ENCODE results near the gene XYLT1. TPM values are rescaled to one million over a fixed set of nuclear protein-coding genes. Genes with fewer than 3 reads are reported as not detected.

Gene XYLT1
- total and polyA plus RNA-seq, 9 of the 15 experiments (the other 6 are each of a cell fraction or from before 2014, with no cell fraction given) = 0.03 to 0.09 (median 0.08) TPM; not detected in 6

DNA sequence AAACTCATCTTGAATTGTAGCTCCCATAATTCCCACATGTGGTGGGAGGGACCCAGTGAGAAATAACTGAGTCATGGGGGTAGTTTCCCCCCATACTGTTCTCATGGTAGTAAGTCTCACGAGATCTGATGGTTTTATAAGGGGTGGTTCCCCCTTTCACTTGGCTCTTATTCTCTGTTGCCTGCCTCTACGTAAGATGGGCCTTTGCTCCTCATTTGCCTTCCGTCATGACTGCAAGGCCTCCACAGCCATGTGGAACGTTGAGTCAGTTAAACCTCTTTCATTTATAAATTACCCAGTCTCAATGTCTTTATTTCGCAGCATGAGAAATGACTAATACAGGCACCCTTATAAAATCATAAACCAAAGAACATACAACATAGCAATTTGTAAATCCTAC is 79.0 kb downstream of the XYLT1 start (continued):
- TF ChIP-seq, protein P1, sequence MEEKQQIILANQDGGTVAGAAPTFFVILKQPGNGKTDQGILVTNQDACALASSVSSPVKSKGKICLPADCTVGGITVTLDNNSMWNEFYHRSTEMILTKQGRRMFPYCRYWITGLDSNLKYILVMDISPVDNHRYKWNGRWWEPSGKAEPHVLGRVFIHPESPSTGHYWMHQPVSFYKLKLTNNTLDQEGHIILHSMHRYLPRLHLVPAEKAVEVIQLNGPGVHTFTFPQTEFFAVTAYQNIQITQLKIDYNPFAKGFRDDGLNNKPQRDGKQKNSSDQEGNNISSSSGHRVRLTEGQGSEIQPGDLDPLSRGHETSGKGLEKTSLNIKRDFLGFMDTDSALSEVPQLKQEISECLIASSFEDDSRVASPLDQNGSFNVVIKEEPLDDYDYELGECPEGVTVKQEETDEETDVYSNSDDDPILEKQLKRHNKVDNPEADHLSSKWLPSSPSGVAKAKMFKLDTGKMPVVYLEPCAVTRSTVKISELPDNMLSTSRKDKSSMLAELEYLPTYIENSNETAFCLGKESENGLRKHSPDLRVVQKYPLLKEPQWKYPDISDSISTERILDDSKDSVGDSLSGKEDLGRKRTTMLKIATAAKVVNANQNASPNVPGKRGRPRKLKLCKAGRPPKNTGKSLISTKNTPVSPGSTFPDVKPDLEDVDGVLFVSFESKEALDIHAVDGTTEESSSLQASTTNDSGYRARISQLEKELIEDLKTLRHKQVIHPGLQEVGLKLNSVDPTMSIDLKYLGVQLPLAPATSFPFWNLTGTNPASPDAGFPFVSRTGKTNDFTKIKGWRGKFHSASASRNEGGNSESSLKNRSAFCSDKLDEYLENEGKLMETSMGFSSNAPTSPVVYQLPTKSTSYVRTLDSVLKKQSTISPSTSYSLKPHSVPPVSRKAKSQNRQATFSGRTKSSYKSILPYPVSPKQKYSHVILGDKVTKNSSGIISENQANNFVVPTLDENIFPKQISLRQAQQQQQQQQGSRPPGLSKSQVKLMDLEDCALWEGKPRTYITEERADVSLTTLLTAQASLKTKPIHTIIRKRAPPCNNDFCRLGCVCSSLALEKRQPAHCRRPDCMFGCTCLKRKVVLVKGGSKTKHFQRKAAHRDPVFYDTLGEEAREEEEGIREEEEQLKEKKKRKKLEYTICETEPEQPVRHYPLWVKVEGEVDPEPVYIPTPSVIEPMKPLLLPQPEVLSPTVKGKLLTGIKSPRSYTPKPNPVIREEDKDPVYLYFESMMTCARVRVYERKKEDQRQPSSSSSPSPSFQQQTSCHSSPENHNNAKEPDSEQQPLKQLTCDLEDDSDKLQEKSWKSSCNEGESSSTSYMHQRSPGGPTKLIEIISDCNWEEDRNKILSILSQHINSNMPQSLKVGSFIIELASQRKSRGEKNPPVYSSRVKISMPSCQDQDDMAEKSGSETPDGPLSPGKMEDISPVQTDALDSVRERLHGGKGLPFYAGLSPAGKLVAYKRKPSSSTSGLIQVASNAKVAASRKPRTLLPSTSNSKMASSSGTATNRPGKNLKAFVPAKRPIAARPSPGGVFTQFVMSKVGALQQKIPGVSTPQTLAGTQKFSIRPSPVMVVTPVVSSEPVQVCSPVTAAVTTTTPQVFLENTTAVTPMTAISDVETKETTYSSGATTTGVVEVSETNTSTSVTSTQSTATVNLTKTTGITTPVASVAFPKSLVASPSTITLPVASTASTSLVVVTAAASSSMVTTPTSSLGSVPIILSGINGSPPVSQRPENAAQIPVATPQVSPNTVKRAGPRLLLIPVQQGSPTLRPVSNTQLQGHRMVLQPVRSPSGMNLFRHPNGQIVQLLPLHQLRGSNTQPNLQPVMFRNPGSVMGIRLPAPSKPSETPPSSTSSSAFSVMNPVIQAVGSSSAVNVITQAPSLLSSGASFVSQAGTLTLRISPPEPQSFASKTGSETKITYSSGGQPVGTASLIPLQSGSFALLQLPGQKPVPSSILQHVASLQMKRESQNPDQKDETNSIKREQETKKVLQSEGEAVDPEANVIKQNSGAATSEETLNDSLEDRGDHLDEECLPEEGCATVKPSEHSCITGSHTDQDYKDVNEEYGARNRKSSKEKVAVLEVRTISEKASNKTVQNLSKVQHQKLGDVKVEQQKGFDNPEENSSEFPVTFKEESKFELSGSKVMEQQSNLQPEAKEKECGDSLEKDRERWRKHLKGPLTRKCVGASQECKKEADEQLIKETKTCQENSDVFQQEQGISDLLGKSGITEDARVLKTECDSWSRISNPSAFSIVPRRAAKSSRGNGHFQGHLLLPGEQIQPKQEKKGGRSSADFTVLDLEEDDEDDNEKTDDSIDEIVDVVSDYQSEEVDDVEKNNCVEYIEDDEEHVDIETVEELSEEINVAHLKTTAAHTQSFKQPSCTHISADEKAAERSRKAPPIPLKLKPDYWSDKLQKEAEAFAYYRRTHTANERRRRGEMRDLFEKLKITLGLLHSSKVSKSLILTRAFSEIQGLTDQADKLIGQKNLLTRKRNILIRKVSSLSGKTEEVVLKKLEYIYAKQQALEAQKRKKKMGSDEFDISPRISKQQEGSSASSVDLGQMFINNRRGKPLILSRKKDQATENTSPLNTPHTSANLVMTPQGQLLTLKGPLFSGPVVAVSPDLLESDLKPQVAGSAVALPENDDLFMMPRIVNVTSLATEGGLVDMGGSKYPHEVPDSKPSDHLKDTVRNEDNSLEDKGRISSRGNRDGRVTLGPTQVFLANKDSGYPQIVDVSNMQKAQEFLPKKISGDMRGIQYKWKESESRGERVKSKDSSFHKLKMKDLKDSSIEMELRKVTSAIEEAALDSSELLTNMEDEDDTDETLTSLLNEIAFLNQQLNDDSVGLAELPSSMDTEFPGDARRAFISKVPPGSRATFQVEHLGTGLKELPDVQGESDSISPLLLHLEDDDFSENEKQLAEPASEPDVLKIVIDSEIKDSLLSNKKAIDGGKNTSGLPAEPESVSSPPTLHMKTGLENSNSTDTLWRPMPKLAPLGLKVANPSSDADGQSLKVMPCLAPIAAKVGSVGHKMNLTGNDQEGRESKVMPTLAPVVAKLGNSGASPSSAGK (IDR thresholded peaks at IDR 0.05) = no peak
- TF ChIP-seq, protein P2, sequence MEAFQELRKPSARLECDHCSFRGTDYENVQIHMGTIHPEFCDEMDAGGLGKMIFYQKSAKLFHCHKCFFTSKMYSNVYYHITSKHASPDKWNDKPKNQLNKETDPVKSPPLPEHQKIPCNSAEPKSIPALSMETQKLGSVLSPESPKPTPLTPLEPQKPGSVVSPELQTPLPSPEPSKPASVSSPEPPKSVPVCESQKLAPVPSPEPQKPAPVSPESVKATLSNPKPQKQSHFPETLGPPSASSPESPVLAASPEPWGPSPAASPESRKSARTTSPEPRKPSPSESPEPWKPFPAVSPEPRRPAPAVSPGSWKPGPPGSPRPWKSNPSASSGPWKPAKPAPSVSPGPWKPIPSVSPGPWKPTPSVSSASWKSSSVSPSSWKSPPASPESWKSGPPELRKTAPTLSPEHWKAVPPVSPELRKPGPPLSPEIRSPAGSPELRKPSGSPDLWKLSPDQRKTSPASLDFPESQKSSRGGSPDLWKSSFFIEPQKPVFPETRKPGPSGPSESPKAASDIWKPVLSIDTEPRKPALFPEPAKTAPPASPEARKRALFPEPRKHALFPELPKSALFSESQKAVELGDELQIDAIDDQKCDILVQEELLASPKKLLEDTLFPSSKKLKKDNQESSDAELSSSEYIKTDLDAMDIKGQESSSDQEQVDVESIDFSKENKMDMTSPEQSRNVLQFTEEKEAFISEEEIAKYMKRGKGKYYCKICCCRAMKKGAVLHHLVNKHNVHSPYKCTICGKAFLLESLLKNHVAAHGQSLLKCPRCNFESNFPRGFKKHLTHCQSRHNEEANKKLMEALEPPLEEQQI (IDR thresholded peaks at IDR 0.05) = no peak
- no peak for TF ChIP-seq NFYB (IDR thresholded peaks at IDR 0.05; ENCODE audit: extremely low read depth, insufficient read length)
- TF ChIP-seq, protein P3, sequence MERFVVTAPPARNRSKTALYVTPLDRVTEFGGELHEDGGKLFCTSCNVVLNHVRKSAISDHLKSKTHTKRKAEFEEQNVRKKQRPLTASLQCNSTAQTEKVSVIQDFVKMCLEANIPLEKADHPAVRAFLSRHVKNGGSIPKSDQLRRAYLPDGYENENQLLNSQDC (CRISPR knock-in tag; IDR thresholded peaks at IDR 0.05) = no peak
- no peak for TF ChIP-seq CBX2 (IDR thresholded peaks at IDR 0.05; ENCODE audit: insufficient read depth, low read length, poor library complexity, severe bottlenecking)
- TF ChIP-seq, protein P4, sequence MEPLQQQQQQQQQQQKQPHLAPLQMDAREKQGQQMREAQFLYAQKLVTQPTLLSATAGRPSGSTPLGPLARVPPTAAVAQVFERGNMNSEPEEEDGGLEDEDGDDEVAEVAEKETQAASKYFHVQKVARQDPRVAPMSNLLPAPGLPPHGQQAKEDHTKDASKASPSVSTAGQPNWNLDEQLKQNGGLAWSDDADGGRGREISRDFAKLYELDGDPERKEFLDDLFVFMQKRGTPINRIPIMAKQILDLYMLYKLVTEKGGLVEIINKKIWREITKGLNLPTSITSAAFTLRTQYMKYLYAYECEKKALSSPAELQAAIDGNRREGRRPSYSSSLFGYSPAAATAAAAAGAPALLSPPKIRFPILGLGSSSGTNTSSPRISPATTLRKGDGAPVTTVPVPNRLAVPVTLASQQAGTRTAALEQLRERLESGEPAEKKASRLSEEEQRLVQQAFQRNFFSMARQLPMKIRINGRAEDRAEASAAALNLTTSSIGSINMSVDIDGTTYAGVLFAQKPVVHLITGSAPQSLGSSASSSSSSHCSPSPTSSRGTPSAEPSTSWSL (CRISPR knock-in tag; IDR thresholded peaks at IDR 0.05; ENCODE audit: borderline replicate concordance) = no peak

All from K562 (cell line).